AG04449 (cell line): ENCODE results near the gene BBX.

Experiments used
- CTCF ChIA-PET: fragments of 350-600 bp; formaldehyde crosslinking; extraction: SDS; loops from one replicate; lab custom pipeline; 2021; ENCODE audit warnings: antibody characterized with exemption; lab: Yijun Ruan, JAX
- POLR2A ChIA-PET: fragments of 400-600, 350-600 bp; formaldehyde crosslinking; extraction: SDS; loops from one replicate; lab custom pipeline; 2020; ENCODE audit warnings: antibody characterized with exemption, inconsistent platforms; lab: Yijun Ruan, JAX
- DNase-seq: peaks from one replicate; pipeline ENCODE4 v3.0.0-alpha.2; 2010; ENCODE audit warnings: low read depth, low spot score
- H3K4me3 ChIP-seq: 2 replicates; pipeline ENCODE4 v1.5.1; 2011; ENCODE audit warnings: low read depth, mild to moderate bottlenecking, control low read depth, low read length
- TF ChIP-seq, protein P1 (sequence below): IDR thresholded peaks from one replicate; pipeline ENCODE4 v1.5.1; 2011; ENCODE audit warnings: mild to moderate bottlenecking, moderate library complexity, low read length, control low read depth, inconsistent platforms; ENCODE audit not compliant: insufficient read depth; ENCODE audit errors: missing control alignments

Gene BBX

DNA sequence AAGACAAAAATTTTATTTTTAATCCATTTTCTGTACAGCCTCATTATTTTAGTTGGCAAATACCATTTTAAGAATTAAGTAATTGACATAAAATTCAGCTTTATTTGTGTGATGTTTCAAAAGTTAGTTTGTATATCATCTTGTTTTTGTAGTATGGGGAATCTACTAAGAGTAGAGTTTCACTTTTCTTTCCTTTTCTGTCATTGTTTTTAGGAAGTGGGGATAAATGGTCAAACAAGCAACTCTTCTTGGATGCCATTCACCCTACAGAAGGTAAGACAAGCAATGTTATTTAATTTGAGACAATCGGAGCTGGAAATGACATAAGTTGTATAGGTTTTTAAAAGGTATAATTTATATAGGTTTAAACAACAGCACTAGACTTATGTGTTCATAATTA is 268.3 kb downstream of the BBX start:
- ChIA-PET CTCF (interaction anchor here (0.9 to 1.3 kb wide), 4 partner anchors 10 to 55 kb away, joined by 3 to 6 read pairs (median 3); no protein-coding TSS in a partner anchor), POLR2A (no interaction called here)
- no peak for DNase-seq
- TF ChIP-seq, protein P1, sequence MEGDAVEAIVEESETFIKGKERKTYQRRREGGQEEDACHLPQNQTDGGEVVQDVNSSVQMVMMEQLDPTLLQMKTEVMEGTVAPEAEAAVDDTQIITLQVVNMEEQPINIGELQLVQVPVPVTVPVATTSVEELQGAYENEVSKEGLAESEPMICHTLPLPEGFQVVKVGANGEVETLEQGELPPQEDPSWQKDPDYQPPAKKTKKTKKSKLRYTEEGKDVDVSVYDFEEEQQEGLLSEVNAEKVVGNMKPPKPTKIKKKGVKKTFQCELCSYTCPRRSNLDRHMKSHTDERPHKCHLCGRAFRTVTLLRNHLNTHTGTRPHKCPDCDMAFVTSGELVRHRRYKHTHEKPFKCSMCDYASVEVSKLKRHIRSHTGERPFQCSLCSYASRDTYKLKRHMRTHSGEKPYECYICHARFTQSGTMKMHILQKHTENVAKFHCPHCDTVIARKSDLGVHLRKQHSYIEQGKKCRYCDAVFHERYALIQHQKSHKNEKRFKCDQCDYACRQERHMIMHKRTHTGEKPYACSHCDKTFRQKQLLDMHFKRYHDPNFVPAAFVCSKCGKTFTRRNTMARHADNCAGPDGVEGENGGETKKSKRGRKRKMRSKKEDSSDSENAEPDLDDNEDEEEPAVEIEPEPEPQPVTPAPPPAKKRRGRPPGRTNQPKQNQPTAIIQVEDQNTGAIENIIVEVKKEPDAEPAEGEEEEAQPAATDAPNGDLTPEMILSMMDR, result no peak
- no peak overlapping the region for H3K4me3 ChIP-seq

DNA sequence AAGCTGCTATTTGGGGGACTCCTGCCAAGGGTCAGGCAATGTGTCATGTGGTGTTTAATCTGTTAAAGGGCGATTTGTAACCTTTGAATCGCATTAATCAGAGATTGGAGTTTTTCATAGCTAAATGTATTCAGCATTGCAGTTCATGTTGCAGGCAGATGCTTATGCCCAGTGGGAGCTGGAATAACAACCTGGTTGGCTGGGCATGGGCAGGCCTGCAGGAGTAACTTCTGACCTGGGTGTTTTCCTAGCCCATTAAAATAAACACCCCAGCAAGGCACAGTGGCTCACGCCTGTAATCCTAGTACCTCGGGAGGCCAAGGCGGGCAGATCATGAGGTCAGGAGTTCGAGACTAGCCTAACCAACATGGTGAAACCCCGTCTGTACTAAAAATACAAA is 268.7 kb downstream of the BBX start:
- ChIA-PET CTCF (interaction anchor here (0.9 to 1.3 kb wide), 4 partner anchors 11 to 55 kb away, joined by 3 to 6 read pairs (median 3); no protein-coding TSS in a partner anchor), POLR2A (no interaction called here)
- no peak for DNase-seq
- no peak overlapping the region for H3K4me3 ChIP-seq
- TF ChIP-seq, protein P1, result no peak

DNA sequence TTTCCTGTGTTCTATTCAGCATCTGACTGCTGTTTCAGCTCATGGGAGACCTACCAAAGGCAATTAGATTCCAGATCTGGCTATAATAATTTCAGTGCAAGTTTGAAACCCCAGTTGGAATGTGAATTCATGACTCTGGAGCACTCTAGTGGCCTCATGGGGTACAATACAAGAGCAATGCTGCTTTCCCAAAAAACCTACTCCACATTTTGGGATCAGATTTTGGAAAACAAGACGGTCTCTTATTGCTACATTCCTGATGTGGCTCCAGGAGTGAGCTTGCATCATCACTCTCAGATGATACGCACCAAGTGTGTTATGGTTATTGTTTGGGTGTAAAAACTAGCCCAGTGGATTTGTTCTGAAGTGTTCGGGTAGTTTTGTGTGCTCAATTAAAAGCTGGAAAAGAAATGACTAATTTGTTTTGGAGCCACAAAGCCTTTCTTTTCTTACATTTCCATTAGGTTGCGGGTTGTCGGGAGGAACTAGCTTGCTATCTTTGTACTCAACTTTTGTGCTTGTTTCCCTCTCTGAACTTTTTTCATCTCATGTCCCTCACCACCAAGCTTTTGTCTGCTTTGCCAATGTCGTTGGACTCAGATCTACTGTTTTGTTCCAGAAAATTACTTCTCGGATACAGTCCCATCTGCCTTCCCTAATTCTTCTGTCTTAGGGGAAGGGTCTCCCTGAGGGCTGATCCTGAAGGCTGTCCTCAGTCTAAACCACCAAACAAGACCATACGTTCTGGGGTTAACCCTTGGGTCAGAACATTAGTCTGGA is 272.1 kb downstream of the BBX start:
- no peak overlapping the region for H3K4me3 ChIP-seq
- no peak for DNase-seq
- ChIA-PET POLR2A (no interaction called here), CTCF (interaction anchor here (1.0 to 3.3 kb wide), 6 partner anchors 9 to 119 kb away, joined by 3 to 14 read pairs (median 4); no protein-coding TSS in a partner anchor)
- TF ChIP-seq, protein P1, result no peak

DNA sequence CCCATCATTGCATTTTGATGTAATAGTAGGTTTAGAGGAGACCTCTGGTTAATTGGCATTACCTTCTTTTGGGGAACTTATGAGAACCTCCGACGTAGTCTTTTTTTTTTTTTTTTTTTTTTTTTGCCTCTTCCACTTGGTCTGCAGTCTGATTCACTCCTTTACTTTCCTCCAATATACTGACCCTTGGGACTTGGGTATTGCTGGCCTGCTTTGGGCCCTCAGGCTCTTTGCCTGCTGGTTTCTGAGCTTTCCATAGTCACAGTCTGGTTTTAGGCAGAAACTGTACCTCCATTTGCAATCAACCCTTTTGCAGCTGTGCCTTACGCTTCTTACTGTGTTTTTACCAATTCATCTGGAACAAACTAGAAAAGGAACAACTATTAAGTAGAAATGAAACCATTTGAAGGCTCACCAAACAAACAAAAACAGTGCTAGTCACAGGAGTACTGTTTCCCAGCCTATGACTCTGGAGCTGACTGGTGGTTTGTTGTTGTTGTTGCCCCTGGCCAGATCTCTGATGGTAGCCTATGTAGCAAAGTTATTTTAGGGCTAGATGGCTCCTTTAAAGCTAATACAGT is 272.8 kb downstream of the BBX start:
- DNase-seq, result no peak
- H3K4me3 ChIP-seq, result no peak overlapping the region
- POLR2A ChIA-PET, result no interaction called here
- CTCF ChIA-PET, result interaction anchor here (1.0 to 3.3 kb wide), 5 partner anchors 21 to 120 kb away, joined by 3 to 14 read pairs (median 4); no protein-coding TSS in a partner anchor
- TF ChIP-seq, protein P1, result no peak

DNA sequence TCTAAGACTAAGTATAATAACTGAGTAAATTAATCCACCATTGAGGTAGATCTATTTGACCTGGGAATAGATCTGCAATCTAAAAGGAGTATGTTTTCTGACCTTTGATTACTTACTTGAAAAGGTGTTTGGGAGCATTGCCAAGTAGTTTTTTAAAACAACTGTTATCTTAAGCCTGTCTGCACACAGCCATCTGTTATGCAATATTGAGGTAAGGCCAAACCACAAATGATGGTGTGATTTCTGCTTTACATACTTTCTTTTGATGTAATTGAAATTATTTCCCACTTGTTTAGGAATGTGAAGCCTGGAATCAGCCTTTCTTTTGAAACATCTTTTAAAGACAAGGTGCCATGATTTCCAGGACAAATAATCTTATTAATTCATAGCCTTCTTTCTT is 274.0 kb downstream of the BBX start:
- DNase-seq, result peak; percentile 41
- ChIA-PET POLR2A (no interaction called here), CTCF (interaction anchor here (0.8 to 3.3 kb wide), 4 partner anchors 45 to 131 kb away, joined by 3 to 14 read pairs (median 3); no protein-coding TSS in a partner anchor)
- TF ChIP-seq, protein P1, result no peak
- H3K4me3 ChIP-seq, result no peak overlapping the region

DNA sequence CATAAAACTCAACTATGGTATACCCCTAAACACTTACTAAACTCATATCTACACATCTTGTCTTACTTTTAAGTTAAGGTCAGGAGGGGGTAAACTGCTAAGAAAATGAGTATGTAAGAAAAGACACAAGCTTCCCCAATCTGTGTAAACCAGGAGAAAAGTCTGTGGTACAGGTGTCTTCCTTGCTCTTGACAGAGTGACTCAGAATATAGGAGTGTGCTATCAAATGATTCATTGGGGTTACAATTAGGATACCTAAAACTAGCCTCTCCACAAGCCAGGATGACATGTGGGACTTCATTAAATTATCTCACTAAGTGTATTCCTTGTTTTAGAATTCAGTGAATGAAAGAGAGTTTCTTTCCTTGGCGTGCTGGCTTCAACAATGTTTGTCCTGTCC is 274.8 kb downstream of the BBX start:
- no peak for DNase-seq
- ChIA-PET POLR2A (no interaction called here), CTCF (interaction anchor here (1.6 kb wide), 1 partner anchor 130 kb away, joined by 3 read pairs; no protein-coding TSS in a partner anchor)
- no peak overlapping the region for H3K4me3 ChIP-seq
- TF ChIP-seq, protein P1, result no peak
